Muscle layer of colon (tissue), 2 donors: ENCODE measurements around the gene TBC1D22A.

Experiments
- H3K27ac ChIP-seq: one replicate; pipeline ENCODE4 v1.7.0; 2013; ENCODE audit warnings: low read depth, mild to moderate bottlenecking, low read length, moderate library complexity
- H3K27me3 ChIP-seq, 2 donors: one replicate each; pipeline ENCODE4 v1.7.0; 2013; ENCODE audit warnings: low read length in 2 of 2, mild to moderate bottlenecking in 2 of 2; ENCODE audit not compliant: insufficient read depth in 2 of 2, control insufficient read depth in 1 of 2
- H3K36me3 ChIP-seq: one replicate; pipeline ENCODE4 v1.7.0; 2013; ENCODE audit warnings: mild to moderate bottlenecking, low read length; ENCODE audit not compliant: insufficient read depth
- H3K4me1 ChIP-seq: one replicate; pipeline ENCODE4 v1.7.0; 2013; ENCODE audit warnings: mild to moderate bottlenecking, low read length; ENCODE audit not compliant: insufficient read depth
- H3K4me3 ChIP-seq, 2 donors: one replicate each; pipeline ENCODE4 v1.7.0; 2013; ENCODE audit warnings: low read length in 2 of 2, low read depth in 1 of 2, mild to moderate bottlenecking in 1 of 2, moderate library complexity in 1 of 2
- H3K9ac ChIP-seq: one replicate; pipeline ENCODE4 v1.7.0; 2013; ENCODE audit warnings: low read length
- H3K9me3 ChIP-seq: one replicate; pipeline ENCODE4 v1.7.0; 2013; ENCODE audit warnings: mild to moderate bottlenecking, low read length
- donor health status: abdominal sarcoma.
- donor health status: Adenocarcinoma of cecum.

The TBC1D22A gene

GRCh38 chr22:46942799-46943785 is 180.6 kb downstream of the TBC1D22A start:
- no peaks in the 10 kb centered on the region for H3K9me3 ChIP-seq
- no peak overlapping the region for H3K4me3 ChIP-seq
- H3K9ac ChIP-seq = no peak overlapping the region
- H3K4me1 ChIP-seq = no peaks in the 10 kb centered on the region
- H3K36me3 ChIP-seq = no peaks in the 10 kb centered on the region
- no peak overlapping the region for H3K27ac ChIP-seq
- H3K27me3 ChIP-seq = no peaks in the 10 kb centered on the region

GRCh38 chr22:46945481-46945880 is 183.0 kb downstream of the TBC1D22A start:
- H3K9ac ChIP-seq = no peak overlapping the region
- H3K9me3 ChIP-seq = no peaks in the 10 kb centered on the region
- no peaks in the 10 kb centered on the region for H3K4me1 ChIP-seq
- H3K27me3 ChIP-seq = no peaks in the 10 kb centered on the region
- no peak overlapping the region for H3K27ac ChIP-seq
- peaks cover 4% of the 10 kb centered on the region for H3K36me3 ChIP-seq
- no peak overlapping the region for H3K4me3 ChIP-seq

GRCh38 chr22:46946383-46946962 is 184.0 kb downstream of the TBC1D22A start:
- Histone ChIP-seq H3K9ac (no peak overlapping the region), H3K27me3 (no peaks in the 10 kb centered on the region), H3K36me3 (peaks cover 4% of the 10 kb centered on the region), H3K9me3 (no peaks in the 10 kb centered on the region), H3K4me1 (no peaks in the 10 kb centered on the region), H3K4me3 (no peak overlapping the region), H3K27ac (no peak overlapping the region)

GRCh38 chr22:46947516-46948257 is 185.2 kb downstream of the TBC1D22A start:
- no peak overlapping the region for H3K4me3 ChIP-seq
- H3K36me3 ChIP-seq = peaks cover 4% of the 10 kb centered on the region
- H3K9ac ChIP-seq = no peak overlapping the region
- H3K9me3 ChIP-seq = no peaks in the 10 kb centered on the region
- H3K27ac ChIP-seq = no peak overlapping the region
- no peaks in the 10 kb centered on the region for H3K4me1 ChIP-seq
- no peaks in the 10 kb centered on the region for H3K27me3 ChIP-seq

GRCh38 chr22:46948411-46949144 is 186.1 kb downstream of the TBC1D22A start:
- no peak overlapping the region for H3K27ac ChIP-seq
- H3K9me3 ChIP-seq = no peaks in the 10 kb centered on the region
- H3K4me1 ChIP-seq = no peaks in the 10 kb centered on the region
- H3K4me3 ChIP-seq = no peak overlapping the region
- peaks cover 4% of the 10 kb centered on the region for H3K36me3 ChIP-seq
- H3K9ac ChIP-seq = no peak overlapping the region
- no peaks in the 10 kb centered on the region for H3K27me3 ChIP-seq

- no peak overlapping the region for H3K4me3 ChIP-seq
- H3K27ac ChIP-seq = no peak overlapping the region
- no peak overlapping the region for H3K9ac ChIP-seq
- peaks cover 4% of the 10 kb centered on the region for H3K36me3 ChIP-seq
- H3K27me3 ChIP-seq = no peaks in the 10 kb centered on the region
- no peaks in the 10 kb centered on the region for H3K4me1 ChIP-seq
- no peaks in the 10 kb centered on the region for H3K9me3 ChIP-seq
Observed at GRCh38 chr22:46951350-46951749, 188.9 kb downstream of the TBC1D22A start.

- Histone ChIP-seq H3K27me3 (no peaks in the 10 kb centered on the region), H3K27ac (no peak overlapping the region), H3K9me3 (no peaks in the 10 kb centered on the region), H3K9ac (no peak overlapping the region), H3K36me3 (peaks cover 4% of the 10 kb centered on the region), H3K4me1 (no peaks in the 10 kb centered on the region), H3K4me3 (no peak overlapping the region)
Observed at GRCh38 chr22:46951973-46952372, 189.5 kb downstream of the TBC1D22A start.

GRCh38 chr22:46953968-46954765 is 191.7 kb downstream of the TBC1D22A start:
- no peaks in the 10 kb centered on the region for H3K9me3 ChIP-seq
- no peaks in the 10 kb centered on the region for H3K4me1 ChIP-seq
- H3K27ac ChIP-seq = no peak overlapping the region
- H3K9ac ChIP-seq = no peak overlapping the region
- H3K36me3 ChIP-seq = peaks cover 4% of the 10 kb centered on the region
- H3K4me3 ChIP-seq = no peak overlapping the region
- no peaks in the 10 kb centered on the region for H3K27me3 ChIP-seq

- no peak overlapping the region for H3K4me3 ChIP-seq
- no peak overlapping the region for H3K27ac ChIP-seq
- no peaks in the 10 kb centered on the region for H3K4me1 ChIP-seq
- no peaks in the 10 kb centered on the region for H3K27me3 ChIP-seq
- H3K36me3 ChIP-seq = no peaks in the 10 kb centered on the region
- no peaks in the 10 kb centered on the region for H3K9me3 ChIP-seq
- H3K9ac ChIP-seq = no peak overlapping the region
Observed at GRCh38 chr22:46954781-46955180, 192.3 kb downstream of the TBC1D22A start.

- Histone ChIP-seq H3K9ac (no peak overlapping the region), H3K27me3 (no peaks in the 10 kb centered on the region), H3K4me1 (no peaks in the 10 kb centered on the region), H3K27ac (no peak overlapping the region), H3K9me3 (no peaks in the 10 kb centered on the region), H3K4me3 (no peak overlapping the region), H3K36me3 (no peaks in the 10 kb centered on the region)
Observed at GRCh38 chr22:46956498-46957215, 194.2 kb downstream of the TBC1D22A start.
